Coronary artery (tissue), 2 donors: ENCODE results near the gene SPATA13.

Source experiments
- DNase-seq: peaks from one replicate; pipeline ENCODE4 v3.0.0-alpha.2; 2017; ENCODE audit warnings: low spot score
- H3K27ac ChIP-seq, 2 donors: fragments of 200-600 bp; sonication (generic); one replicate each; pipeline ENCODE4 v1.5.1; 2016 to 2019
- H3K4me3 ChIP-seq: fragments of 200-600 bp; sonication (generic); 2 replicates; pipeline ENCODE4 v1.5.1; 2016; ENCODE audit warnings: mild to moderate bottlenecking, moderate library complexity
- TF ChIP-seq, protein P1 (sequence below): fragments of 200-600 bp; sonication (generic); IDR thresholded peaks from one replicate; pipeline ENCODE4 v1.5.1; 2019; ENCODE audit warnings: antibody characterized with exemption

Gene SPATA13

DNA sequence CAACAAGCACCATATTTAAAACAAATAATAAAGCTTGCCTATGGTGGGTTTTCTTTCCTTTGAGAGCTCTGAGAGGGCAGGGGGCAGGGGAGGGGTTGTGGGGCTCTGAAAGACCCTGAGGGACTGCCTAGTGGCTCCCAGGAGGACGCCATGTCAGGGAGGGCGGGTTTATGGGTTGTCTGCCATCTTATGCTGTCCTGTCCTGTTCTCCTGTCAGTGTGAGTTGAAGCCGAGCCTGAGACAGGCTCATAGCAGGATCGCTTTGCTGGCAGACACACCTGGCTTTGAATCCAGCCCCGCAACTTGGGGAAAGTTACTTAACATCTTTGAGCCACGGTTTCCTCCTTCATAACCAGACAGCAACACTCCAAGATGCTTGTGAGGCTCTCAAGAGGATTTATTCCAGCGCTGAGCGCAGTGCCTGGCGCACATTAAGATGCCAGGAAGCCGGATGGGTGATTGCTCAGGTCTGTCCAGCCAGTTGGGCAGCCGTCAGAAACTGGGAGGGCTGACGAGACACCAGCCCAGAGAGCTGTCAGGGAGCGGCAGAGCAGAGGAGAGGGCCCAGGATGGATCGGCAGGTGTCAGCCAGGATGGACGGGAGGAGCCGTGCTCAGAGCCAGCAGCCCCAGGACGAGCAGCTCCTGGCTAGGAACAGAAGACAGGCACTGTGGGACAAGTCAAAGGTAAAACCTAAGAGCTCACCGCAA lies 112.1 kb downstream of the SPATA13 start:
- TF ChIP-seq, protein P1, sequence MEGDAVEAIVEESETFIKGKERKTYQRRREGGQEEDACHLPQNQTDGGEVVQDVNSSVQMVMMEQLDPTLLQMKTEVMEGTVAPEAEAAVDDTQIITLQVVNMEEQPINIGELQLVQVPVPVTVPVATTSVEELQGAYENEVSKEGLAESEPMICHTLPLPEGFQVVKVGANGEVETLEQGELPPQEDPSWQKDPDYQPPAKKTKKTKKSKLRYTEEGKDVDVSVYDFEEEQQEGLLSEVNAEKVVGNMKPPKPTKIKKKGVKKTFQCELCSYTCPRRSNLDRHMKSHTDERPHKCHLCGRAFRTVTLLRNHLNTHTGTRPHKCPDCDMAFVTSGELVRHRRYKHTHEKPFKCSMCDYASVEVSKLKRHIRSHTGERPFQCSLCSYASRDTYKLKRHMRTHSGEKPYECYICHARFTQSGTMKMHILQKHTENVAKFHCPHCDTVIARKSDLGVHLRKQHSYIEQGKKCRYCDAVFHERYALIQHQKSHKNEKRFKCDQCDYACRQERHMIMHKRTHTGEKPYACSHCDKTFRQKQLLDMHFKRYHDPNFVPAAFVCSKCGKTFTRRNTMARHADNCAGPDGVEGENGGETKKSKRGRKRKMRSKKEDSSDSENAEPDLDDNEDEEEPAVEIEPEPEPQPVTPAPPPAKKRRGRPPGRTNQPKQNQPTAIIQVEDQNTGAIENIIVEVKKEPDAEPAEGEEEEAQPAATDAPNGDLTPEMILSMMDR, result no peak
- Histone ChIP-seq H3K27ac (peak overlapping the region; percentile 79 to 93), H3K4me3 (peak overlapping the region; percentile 74)
- peak; percentile 72 for DNase-seq

DNA sequence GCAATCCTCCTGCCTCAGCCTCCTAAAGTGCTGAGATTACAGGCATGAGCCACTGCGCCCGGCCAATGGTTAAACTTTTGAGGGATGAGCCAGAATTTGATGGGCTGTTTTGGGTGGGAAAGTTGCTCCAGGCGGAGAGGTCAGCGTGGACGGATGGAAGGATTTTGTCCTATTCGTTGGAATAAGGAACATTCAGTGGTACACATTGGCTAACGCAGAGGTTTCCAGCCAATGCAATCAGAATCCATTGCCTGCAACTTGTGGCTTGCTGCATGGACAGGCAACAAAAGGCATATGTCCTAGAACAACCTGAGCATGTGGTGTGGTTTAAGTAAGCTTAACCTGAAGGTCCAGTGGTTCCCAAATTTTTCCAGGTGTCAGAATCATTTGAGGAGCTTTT lies 113.4 kb downstream of the SPATA13 start:
- Histone ChIP-seq H3K27ac (peak overlapping the region in 1 of 2 donors; percentile 53), H3K4me3 (no peak overlapping the region)
- TF ChIP-seq, protein P1, result no peak
- peak; percentile 53 for DNase-seq

DNA sequence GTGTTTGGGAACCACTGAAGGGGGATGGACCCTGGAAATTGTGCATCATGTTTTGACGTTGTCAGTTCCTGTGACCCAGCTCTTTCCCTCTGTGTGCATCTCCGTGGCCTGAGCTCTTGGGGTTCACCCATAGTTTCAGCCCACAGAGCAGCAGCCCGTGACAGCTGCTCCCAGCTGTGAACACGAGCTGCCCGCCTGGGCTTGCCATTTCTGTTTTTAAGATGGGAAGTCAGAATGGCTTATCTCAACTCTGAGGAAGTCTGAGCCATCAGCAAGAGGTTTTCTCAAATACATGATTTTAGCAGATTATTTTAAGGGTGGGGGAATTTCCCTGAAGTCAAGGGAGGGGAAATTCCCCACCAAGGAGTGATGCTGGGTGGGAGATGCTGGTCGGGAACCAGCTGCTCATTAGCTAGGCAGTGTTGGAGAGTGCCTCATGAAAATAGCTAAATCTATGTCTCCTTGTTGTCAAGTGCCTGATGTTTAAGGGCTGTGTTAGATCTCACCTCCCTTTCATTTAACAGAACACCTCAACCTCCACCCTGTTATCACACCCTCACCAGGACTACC lies 114.0 kb downstream of the SPATA13 start:
- Histone ChIP-seq H3K27ac (peak overlapping the region in 1 of 2 donors; percentile 53), H3K4me3 (no peak overlapping the region)
- DNase-seq, result peak; percentile 68
- TF ChIP-seq, protein P1, result no peak

DNA sequence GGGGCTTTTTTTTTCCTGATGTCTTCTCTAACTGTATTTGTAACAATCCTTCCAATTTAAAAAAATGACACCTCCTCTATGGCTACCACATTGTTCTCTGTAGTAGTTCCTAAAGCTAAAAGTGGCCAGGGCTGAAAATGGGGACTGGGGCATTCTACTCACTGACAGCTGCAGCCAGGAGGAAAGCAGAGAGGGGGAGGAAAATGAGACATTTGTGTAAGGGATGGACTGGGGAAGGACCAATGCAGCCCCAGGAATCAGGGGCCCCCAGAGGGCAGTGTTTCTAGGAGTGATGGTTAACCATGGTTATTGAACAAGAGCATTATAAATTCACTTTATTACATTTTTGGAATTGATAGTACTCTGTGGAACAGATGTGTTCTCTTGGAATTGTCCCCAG lies 114.5 kb downstream of the SPATA13 start:
- peak overlapping the region in 1 of 2 donors; percentile 53 for H3K27ac ChIP-seq
- TF ChIP-seq, protein P1, result no peak
- DNase-seq, result peak; percentile 38
- H3K4me3 ChIP-seq, result no peak overlapping the region

DNA sequence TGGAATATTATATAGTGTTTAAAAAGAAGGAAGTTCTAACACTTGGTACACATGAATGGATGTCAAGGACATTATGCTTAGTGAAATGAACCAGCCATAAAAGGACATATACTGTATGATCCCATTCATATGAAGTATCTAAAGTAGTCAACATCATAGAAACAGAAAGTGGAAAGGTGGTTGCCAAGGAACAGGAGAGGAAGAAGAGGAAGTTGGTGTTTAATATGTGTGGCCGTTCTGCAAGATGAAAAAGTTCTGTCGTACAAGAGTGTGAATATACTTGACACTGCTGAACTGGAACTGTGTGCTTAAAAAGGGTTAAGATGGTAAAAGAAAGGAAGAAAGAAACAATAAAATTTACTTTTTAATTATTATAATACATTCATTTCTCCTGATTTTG lies 115.8 kb downstream of the SPATA13 start:
- Histone ChIP-seq H3K27ac (no peak overlapping the region), H3K4me3 (no peak overlapping the region)
- DNase-seq, result no peak
- TF ChIP-seq, protein P1, result no peak

DNA sequence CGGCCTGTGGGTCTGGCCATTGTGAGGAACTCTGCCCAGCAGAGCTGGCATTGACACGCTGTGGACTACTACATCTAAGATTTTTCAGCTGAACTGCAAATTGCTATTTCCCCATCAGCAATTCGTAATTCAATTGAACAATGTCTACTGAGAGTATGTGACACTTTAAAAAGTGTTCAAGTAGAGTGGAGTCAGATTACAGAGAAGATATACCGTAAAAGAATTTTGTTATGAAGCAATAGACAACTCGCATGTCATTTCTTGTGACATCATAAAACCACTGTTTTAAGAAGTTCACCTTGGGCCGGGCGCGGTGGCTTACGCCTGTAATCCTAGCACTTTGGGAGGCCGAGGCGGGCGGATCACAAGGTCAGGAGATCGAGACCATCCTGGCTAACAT lies 116.3 kb downstream of the SPATA13 start:
- Histone ChIP-seq H3K27ac (no peak overlapping the region), H3K4me3 (no peak overlapping the region)
- DNase-seq, result peak; percentile 4
- TF ChIP-seq, protein P1, result no peak

DNA sequence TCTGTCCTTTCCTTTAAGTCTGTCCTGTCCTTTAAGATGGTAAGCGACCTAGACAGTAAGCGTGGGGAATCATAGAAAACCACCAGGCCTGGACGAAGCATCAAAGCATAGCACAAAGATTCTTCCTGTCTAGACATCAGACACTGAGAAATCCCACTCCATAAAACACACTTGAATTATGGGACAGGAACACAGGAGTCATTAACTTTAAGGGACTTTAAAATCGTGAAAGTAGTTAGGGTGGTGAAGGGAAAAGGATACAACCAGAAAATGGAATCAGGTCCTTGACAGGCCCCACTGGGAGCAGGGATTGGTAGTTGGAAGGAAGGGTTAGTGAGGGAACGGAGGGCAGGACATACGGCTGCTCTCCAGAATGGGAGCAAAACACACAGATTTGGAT lies 117.2 kb downstream of the SPATA13 start:
- Histone ChIP-seq H3K4me3 (no peak overlapping the region), H3K27ac (no peak overlapping the region)
- TF ChIP-seq, protein P1, result no peak
- DNase-seq, result peak; percentile 12
